ENCODE measurements around the gene EXTL2. TPM values are rescaled to one million over a fixed set of nuclear protein-coding genes. Genes with fewer than 3 reads are reported as not detected.
"Not testable (repeated sequence)": the region's sequence is repeated elsewhere in the genome, so short reads cannot be mapped to it uniquely, and the experiment has no call there.

Gene EXTL2
- total and polyA plus RNA-seq, 2 experiments from 2014 or later: 23.9 to 42.5 TPM

- Histone ChIP-seq H3K4me3 (no peak overlapping the region), H3K4me1 (ENCODE audit: low read depth) (peaks cover 36% of the 10 kb centered on the region), H3K36me3 (no peaks in the 10 kb centered on the region), H3K27me3 (no peaks in the 10 kb centered on the region), H3K27ac (no peak overlapping the region), H3K9me3 (ENCODE audit: low read depth) (no peaks in the 10 kb centered on the region)
- TF ChIP-seq CTCF (IDR thresholded peaks at IDR 0.05; ENCODE audit: low read depth, low read length): no peak
- DNase-seq (ENCODE audit: low read depth in 1 of 2, low spot score in 1 of 2): peak in 1 of 2 donors; percentile 60
These were observed 32.1 kb downstream of the EXTL2 start for GRCh38 chr1:100862591-100862990.

- Histone ChIP-seq H3K36me3 (no peaks in the 10 kb centered on the region), H3K27me3 (no peaks in the 10 kb centered on the region)
- DNase-seq (ENCODE audit: low read depth in 1 of 2, low spot score in 1 of 2): peak in 1 of 2 donors; percentile 86
These were observed 33.3 kb downstream of the EXTL2 start for GRCh38 chr1:100861379-100861778.

GRCh38 chr1:100860397-100860991, 34.1 kb downstream of the EXTL2 start:
- H3K4me3 ChIP-seq: no peak overlapping the region
- DNase-seq (ENCODE audit: low read depth in 1 of 2, low spot score in 1 of 2): peak; percentile 47 to 79
- H3K9me3 ChIP-seq (ENCODE audit: low read depth): no peaks in the 10 kb centered on the region

More at GRCh38 chr1:100861379-100861778, 33.3 kb downstream of the EXTL2 start:
- Histone ChIP-seq H3K4me3 (no peak overlapping the region), H3K9me3 (ENCODE audit: low read depth) (no peaks in the 10 kb centered on the region), H3K4me1 (ENCODE audit: low read depth) (peaks cover 26% of the 10 kb centered on the region), H3K27ac (peak overlapping the region; percentile 80)
- no peak for TF ChIP-seq CTCF (IDR thresholded peaks at IDR 0.05; ENCODE audit: low read depth, low read length)

GRCh38 chr1:100855116-100855515, 39.5 kb downstream of the EXTL2 start:
- DNase-seq (ENCODE audit: low read depth in 1 of 2, low spot score in 1 of 2): peak in 1 of 2 donors; percentile 65
- not testable (repeated sequence) for H3K4me1 ChIP-seq (ENCODE audit: low read depth); H3K27me3 ChIP-seq

More at GRCh38 chr1:100860397-100860991, 34.1 kb downstream of the EXTL2 start:
- no peak for TF ChIP-seq CTCF (IDR thresholded peaks at IDR 0.05; ENCODE audit: low read depth, low read length)
- Histone ChIP-seq H3K4me1 (ENCODE audit: low read depth) (peaks cover 17% of the 10 kb centered on the region), H3K27me3 (no peaks in the 10 kb centered on the region), H3K36me3 (no peaks in the 10 kb centered on the region), H3K27ac (peak overlapping the region; percentile 80)

GRCh38 chr1:100852976-100853375, 41.7 kb downstream of the EXTL2 start:
- no peak for TF ChIP-seq CTCF (IDR thresholded peaks at IDR 0.05; ENCODE audit: low read depth, low read length)
- Histone ChIP-seq H3K4me1 (ENCODE audit: low read depth) (no peaks in the 10 kb centered on the region), H3K36me3 (no peaks in the 10 kb centered on the region), H3K27ac (no peak overlapping the region), H3K27me3 (no peaks in the 10 kb centered on the region), H3K4me3 (no peak overlapping the region), H3K9me3 (ENCODE audit: low read depth) (no peaks in the 10 kb centered on the region)
- no peak for DNase-seq (ENCODE audit: low read depth in 1 of 2, low spot score in 1 of 2)

More at GRCh38 chr1:100855116-100855515, 39.5 kb downstream of the EXTL2 start:
- not testable (repeated sequence) for H3K36me3 ChIP-seq; H3K9me3 ChIP-seq (ENCODE audit: low read depth); H3K4me3 ChIP-seq; H3K27ac ChIP-seq

- Histone ChIP-seq H3K4me1 (ENCODE audit: low read depth) (no peaks in the 10 kb centered on the region), H3K27me3 (no peaks in the 10 kb centered on the region), H3K9me3 (ENCODE audit: low read depth) (no peaks in the 10 kb centered on the region), H3K36me3 (no peaks in the 10 kb centered on the region), H3K4me3 (no peak overlapping the region), H3K27ac (no peak overlapping the region)
- no peak for TF ChIP-seq CTCF (IDR thresholded peaks at IDR 0.05; ENCODE audit: low read depth, low read length)
- DNase-seq (ENCODE audit: low read depth in 1 of 2, low spot score in 1 of 2): no peak
These were observed 42.9 kb downstream of the EXTL2 start for GRCh38 chr1:100851726-100852125.

All from cardiac muscle cell (in vitro differentiated cells and primary cell).